LNCAP (cell line): ENCODE results near the gene ZDHHC3.

Experiments
- CTCF ChIP-seq: fragments of 450-650 bp; IDR thresholded peaks from 2 replicates; pipeline ENCODE4 v1.5.1; 2017; ENCODE audit warnings: mild to moderate bottlenecking

Gene ZDHHC3

GRCh38 chr3:44993471-44994205, 17.7 kb upstream of the ZDHHC3 start:
- no peak for TF ChIP-seq CTCF

- peak; percentile 64 for TF ChIP-seq CTCF
Observed at GRCh38 chr3:44992555-44993470, 16.8 kb upstream of the ZDHHC3 start.

- TF ChIP-seq CTCF, result no peak
Observed at GRCh38 chr3:44991326-44991725, 15.4 kb upstream of the ZDHHC3 start.

- TF ChIP-seq CTCF, result no peak
Observed at GRCh38 chr3:44989636-44990373, 13.8 kb upstream of the ZDHHC3 start.

GRCh38 chr3:44989141-44989540, 13.2 kb upstream of the ZDHHC3 start:
- TF ChIP-seq CTCF, result no peak

GRCh38 chr3:44988073-44988472, 12.1 kb upstream of the ZDHHC3 start:
- TF ChIP-seq CTCF, result peak; percentile 27; the same call in 1 of the 2 replicates

GRCh38 chr3:44987332-44987731, 11.4 kb upstream of the ZDHHC3 start:
- TF ChIP-seq CTCF, result no peak
